ENCODE data around the gene ATF6.

DNA sequence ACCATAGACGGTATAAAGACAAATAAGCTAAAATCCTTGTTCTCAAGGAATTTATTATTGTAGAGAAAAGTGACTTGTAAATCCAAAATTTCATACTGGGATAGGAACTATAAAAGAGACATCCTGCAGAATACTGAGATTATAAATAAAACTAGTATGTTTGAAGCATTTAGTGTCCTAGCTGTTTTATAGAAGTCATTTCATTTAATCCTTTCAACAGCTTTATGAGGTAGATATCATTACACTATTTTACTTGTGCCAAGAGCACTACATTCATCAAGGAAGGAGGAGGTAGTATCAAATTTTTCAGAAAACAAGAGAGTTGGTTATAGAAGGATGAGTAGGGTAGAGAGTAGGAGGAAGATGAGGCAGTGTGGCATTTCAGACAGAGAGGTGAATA is 119.6 kb downstream of the ATF6 start:
- TF ChIP-seq, protein P1, sequence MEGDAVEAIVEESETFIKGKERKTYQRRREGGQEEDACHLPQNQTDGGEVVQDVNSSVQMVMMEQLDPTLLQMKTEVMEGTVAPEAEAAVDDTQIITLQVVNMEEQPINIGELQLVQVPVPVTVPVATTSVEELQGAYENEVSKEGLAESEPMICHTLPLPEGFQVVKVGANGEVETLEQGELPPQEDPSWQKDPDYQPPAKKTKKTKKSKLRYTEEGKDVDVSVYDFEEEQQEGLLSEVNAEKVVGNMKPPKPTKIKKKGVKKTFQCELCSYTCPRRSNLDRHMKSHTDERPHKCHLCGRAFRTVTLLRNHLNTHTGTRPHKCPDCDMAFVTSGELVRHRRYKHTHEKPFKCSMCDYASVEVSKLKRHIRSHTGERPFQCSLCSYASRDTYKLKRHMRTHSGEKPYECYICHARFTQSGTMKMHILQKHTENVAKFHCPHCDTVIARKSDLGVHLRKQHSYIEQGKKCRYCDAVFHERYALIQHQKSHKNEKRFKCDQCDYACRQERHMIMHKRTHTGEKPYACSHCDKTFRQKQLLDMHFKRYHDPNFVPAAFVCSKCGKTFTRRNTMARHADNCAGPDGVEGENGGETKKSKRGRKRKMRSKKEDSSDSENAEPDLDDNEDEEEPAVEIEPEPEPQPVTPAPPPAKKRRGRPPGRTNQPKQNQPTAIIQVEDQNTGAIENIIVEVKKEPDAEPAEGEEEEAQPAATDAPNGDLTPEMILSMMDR (conservative IDR thresholded peaks at IDR 0.05), result no peak
- TF ChIP-seq ZFX (IDR thresholded peaks at IDR 0.05), result no peak

All from C4-2B (cell line).